ENCODE measurements around the gene CCSER1.

- TF ChIP-seq CTCF (IDR thresholded peaks at IDR 0.05) (no peak; the same call in 1 of the 2 replicates), SIN3A (IDR thresholded peaks at IDR 0.05; ENCODE audit: borderline replicate concordance, insufficient read depth, low read depth, low read length) (no peak)
These were observed 833.6 kb downstream of the CCSER1 start for GRCh38 chr4:90960840-90961239.
